ENCODE measurements around the gene TCF4.

Gene TCF4

DNA sequence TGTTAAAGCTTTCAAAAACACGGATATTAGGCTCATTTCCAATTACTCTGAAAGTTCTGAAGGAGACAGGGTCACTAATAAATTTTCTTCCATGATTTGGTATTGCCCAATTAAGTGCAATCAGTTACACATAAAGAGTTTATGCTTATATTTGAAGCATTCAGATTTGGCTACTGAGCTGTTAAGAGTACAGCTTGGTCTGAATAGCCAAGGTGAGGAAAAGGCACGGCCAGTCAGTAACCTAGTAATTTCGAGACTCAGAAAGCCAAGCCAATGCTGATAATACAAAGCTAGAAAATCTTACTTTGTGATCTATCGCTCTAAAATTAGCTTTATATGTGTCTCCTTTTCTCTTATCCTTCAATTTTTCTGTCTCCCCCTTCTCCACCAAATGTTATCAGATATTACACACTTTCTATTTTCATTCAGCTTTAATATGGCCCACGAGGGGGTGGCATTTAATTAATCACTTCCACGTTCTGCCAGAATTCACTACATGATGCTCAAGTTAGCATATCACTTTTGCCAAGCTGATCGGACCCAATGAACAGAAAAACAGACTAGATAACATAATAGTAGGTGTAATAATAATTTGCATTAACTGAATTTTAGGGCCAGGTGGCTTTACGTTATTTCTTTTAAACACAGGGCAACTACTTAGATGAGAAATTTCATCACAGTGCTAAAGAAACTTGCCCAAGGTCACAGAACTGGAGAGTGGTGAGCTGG is 138.4 kb downstream of the TCF4 start:
- H3K27ac ChIP-seq: no peak overlapping the region
- TF ChIP-seq, protein P1, sequence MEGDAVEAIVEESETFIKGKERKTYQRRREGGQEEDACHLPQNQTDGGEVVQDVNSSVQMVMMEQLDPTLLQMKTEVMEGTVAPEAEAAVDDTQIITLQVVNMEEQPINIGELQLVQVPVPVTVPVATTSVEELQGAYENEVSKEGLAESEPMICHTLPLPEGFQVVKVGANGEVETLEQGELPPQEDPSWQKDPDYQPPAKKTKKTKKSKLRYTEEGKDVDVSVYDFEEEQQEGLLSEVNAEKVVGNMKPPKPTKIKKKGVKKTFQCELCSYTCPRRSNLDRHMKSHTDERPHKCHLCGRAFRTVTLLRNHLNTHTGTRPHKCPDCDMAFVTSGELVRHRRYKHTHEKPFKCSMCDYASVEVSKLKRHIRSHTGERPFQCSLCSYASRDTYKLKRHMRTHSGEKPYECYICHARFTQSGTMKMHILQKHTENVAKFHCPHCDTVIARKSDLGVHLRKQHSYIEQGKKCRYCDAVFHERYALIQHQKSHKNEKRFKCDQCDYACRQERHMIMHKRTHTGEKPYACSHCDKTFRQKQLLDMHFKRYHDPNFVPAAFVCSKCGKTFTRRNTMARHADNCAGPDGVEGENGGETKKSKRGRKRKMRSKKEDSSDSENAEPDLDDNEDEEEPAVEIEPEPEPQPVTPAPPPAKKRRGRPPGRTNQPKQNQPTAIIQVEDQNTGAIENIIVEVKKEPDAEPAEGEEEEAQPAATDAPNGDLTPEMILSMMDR (conservative IDR thresholded peaks at IDR 0.05): no peak

DNA sequence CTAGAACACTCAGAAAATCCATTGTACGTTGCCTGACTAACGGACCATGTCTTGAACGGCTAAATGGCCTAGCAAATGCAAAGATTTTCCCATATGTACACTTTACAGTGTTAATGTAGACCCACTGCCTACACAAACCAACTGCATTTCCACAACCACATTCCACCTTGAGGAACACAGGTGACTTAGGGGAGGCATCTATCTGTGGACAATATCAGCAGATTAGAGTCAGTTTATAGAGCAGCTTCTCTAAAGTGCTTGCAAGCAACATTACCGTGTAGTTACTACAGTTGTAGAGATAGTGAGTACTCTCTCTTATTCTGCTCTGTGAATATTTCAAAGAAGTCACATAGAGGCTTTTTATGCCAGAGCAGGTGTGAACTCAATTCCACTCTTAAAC is 139.6 kb downstream of the TCF4 start:
- TF ChIP-seq, protein P1 (conservative IDR thresholded peaks at IDR 0.05): no peak
- H3K27ac ChIP-seq: no peak overlapping the region

DNA sequence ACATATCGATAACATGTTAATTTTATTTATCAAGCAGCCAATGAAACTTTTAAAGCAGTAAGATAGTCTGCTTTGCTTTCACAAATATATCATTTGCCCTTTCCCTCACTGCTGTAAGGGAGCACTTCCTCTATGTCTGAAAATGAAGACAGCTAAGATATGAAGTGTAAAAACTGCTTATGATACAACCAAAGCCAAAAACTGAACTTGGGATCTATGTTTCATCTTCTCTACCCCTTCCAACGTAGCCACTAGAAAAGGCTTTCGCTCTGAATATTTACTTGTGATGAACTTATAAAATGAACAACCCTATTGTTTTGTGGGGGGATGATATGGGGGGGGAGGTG is 140.3 kb downstream of the TCF4 start:
- no peak overlapping the region for H3K27ac ChIP-seq
- TF ChIP-seq, protein P1 (conservative IDR thresholded peaks at IDR 0.05): no peak

DNA sequence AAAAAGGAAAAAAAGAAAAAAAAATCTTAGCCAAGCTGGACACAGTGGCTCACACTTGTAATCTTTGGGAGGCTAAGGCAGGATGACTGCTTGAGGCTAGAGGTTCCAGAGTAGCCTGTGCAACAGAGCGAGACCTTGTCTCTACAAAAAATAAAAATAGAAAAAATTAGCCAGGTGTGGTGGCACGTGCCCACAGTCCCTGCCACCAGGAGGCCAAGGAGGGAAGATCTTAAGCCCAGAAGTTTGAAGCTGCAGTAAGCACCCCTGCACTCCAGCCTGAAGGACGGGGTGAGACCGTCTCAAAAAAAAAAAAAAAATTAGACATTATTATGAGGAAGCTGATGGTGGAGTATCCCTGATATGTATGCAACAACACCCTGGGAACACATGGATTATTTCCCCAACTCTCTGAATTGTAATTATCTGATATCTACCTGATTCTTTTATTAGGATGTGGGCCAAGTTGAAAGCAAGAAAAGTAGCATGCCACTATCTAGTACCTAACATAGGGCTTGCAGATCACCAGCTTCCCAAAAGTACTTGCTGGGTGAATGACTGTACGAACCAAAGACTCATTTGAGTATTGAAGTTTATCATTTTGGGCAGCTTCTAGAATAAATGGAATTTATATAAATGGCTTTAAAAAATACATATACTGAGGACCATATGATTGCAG is 140.9 kb downstream of the TCF4 start:
- TF ChIP-seq, protein P1 (conservative IDR thresholded peaks at IDR 0.05): no peak
- H3K27ac ChIP-seq: no peak overlapping the region

DNA sequence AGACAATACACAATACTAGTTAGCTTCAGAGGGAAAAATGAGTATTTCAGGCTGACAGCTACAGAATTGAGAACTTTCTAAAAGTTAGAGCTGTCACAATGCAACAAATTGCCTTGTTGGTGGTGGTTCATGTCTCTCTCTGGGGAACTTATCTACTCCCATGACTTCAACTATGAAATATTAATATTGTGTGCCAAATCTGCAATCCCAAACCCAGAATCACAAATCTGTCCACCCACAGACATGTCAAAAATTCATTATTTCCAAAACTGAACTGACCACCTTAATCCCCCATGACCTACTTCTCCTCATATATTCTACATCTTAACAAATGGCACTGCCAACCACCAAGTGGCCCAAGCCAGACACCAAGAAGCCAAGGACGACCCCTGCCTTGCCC is 143.5 kb downstream of the TCF4 start:
- H3K27ac ChIP-seq: no peak overlapping the region
- TF ChIP-seq, protein P1 (conservative IDR thresholded peaks at IDR 0.05): no peak

DNA sequence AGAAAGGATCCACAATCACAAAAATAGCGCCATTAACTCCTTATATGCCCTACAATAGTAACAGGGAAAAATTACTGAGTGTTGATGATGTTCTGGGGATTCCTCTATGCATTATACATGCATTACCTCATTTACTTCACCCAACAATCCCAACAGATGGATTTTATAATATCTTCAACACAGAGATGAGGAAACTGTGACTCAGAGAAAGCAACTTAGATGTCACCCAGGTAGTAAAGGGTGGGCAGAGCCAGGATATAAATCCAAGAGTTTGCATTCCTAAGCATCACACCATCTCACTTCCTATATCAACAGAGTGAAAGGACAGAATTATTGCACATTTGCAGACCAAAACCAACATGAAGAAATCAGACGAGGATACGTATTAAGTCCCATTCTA is 144.2 kb downstream of the TCF4 start:
- no peak overlapping the region for H3K27ac ChIP-seq
- TF ChIP-seq, protein P1 (conservative IDR thresholded peaks at IDR 0.05): no peak

DNA sequence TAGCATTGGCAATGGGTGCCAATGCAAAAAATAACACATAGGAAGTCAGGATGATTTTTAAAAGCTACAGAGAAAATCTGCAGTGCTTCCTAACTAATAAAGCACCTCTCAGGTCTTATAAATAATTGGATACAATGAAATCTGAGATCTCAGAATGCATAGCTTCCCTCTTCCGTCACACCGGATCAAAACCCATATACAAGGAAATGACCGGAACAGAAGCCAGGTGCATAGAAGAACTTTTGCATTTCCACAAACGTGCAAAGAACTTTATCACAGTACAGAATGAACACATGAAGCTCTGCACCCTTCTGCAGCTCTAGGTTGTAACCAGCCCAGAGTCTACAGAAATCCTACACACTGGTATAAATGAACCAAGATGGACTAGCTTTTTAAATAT is 145.4 kb downstream of the TCF4 start:
- no peak overlapping the region for H3K27ac ChIP-seq
- TF ChIP-seq, protein P1 (conservative IDR thresholded peaks at IDR 0.05): no peak
